ENCODE data around the gene CDC7.
"Not testable (repeated sequence)": the region's sequence is repeated elsewhere in the genome, so short reads cannot be mapped to it uniquely, and the experiment has no call there.

The CDC7 gene

GRCh38 chr1:91500756-91501522 is at the start of gene CDC7:
TSS of gene CDC7 (plus strand) at chr1:91500851. CDS start at chr1:91501717, 866 bp downstream.
- peak; percentile 94 for DNase-seq

GRCh38 chr1:91454136-91454535 is 46.5 kb upstream of the CDC7 start:
- DNase-seq: no peak

- DNase-seq: no peak
Observed at GRCh38 chr1:91455334-91455733, 45.3 kb upstream of the CDC7 start.

GRCh38 chr1:91455896-91456295 is 44.8 kb upstream of the CDC7 start:
- no peak for DNase-seq

GRCh38 chr1:91465350-91465749 is 35.3 kb upstream of the CDC7 start:
- not testable (repeated sequence) for DNase-seq

- no peak for DNase-seq
Observed at GRCh38 chr1:91476533-91477217, 24.0 kb upstream of the CDC7 start.

GRCh38 chr1:91487469-91487868 is 13.2 kb upstream of the CDC7 start:
- no peak for DNase-seq

- DNase-seq: no peak
Observed at GRCh38 chr1:91490501-91490900, 10.2 kb upstream of the CDC7 start.

GRCh38 chr1:91498035-91498434 is 2.6 kb upstream of the CDC7 start:
- DNase-seq: no peak

GRCh38 chr1:91498498-91499245 is 2.0 kb upstream of the CDC7 start:
- DNase-seq: no peak

- no peak for DNase-seq
Observed at GRCh38 chr1:91499346-91499745, 1.3 kb upstream of the CDC7 start.

- no peak for DNase-seq
Observed at GRCh38 chr1:91499904-91500755, 521 bp upstream of the CDC7 start.

- DNase-seq: no peak
Observed at GRCh38 chr1:91501523-91501851, 836 bp downstream of the CDC7 start.

GRCh38 chr1:91501971-91502671 is 1.5 kb downstream of the CDC7 start:
- DNase-seq: no peak

- DNase-seq: no peak
Observed at GRCh38 chr1:91502672-91503184, 2.1 kb downstream of the CDC7 start.

GRCh38 chr1:91503332-91503900 is 2.8 kb downstream of the CDC7 start:
- DNase-seq: no peak

- DNase-seq: no peak
Observed at GRCh38 chr1:91503975-91504530, 3.4 kb downstream of the CDC7 start.

- DNase-seq: no peak
Observed at GRCh38 chr1:91505086-91505485, 4.4 kb downstream of the CDC7 start.

GRCh38 chr1:91506071-91506470 is 5.4 kb downstream of the CDC7 start:
- DNase-seq: no peak

- no peak for DNase-seq
Observed at GRCh38 chr1:91507328-91507727, 6.7 kb downstream of the CDC7 start.

GRCh38 chr1:91510754-91511153 is 10.1 kb downstream of the CDC7 start:
- no peak for DNase-seq
